HuH-7 (cell line): Measurements from ENCODE around the gene MYH15.

ENCODE experiments used
- DNase-seq: peaks from one replicate; pipeline ENCODE4 v3.0.0; 2011; ENCODE audit warnings: low spot score

Gene MYH15

GRCh38 chr3:108510496-108510895 lies at the start of gene MYH15:
Gene MYH15 (minus strand): TSS chr3:108510596. CDS start chr3:108510530, 66 bp downstream.
- no peak for DNase-seq

- DNase-seq = no peak
Measured at GRCh38 chr3:108555966-108556581, 45.7 kb upstream of the MYH15 start.

GRCh38 chr3:108554913-108555571 lies 44.6 kb upstream of the MYH15 start:
- peak; percentile 11 for DNase-seq

GRCh38 chr3:108554229-108554628 lies 43.8 kb upstream of the MYH15 start:
- no peak for DNase-seq

GRCh38 chr3:108552267-108553159 lies 42.1 kb upstream of the MYH15 start:
- no peak for DNase-seq

- DNase-seq = no peak
Measured at GRCh38 chr3:108548886-108549285, 38.5 kb upstream of the MYH15 start.

GRCh38 chr3:108548304-108548703 lies 37.9 kb upstream of the MYH15 start:
- no peak for DNase-seq

GRCh38 chr3:108546692-108547091 lies 36.3 kb upstream of the MYH15 start:
- no peak for DNase-seq

GRCh38 chr3:108546247-108546646 lies 35.9 kb upstream of the MYH15 start:
- no peak for DNase-seq

GRCh38 chr3:108538083-108538482 lies 27.7 kb upstream of the MYH15 start:
- no peak for DNase-seq

GRCh38 chr3:108528459-108529252 lies 18.3 kb upstream of the MYH15 start:
- no peak for DNase-seq

- no peak for DNase-seq
Measured at GRCh38 chr3:108527817-108528216, 17.4 kb upstream of the MYH15 start.

GRCh38 chr3:108527109-108527508 lies 16.7 kb upstream of the MYH15 start:
- DNase-seq = no peak

- DNase-seq = no peak
Measured at GRCh38 chr3:108525971-108526370, 15.6 kb upstream of the MYH15 start.

- no peak for DNase-seq
Measured at GRCh38 chr3:108525256-108525655, 14.9 kb upstream of the MYH15 start.

- DNase-seq = no peak
Measured at GRCh38 chr3:108524537-108524936, 14.1 kb upstream of the MYH15 start.

GRCh38 chr3:108518895-108519294 lies 8.5 kb upstream of the MYH15 start:
- no peak for DNase-seq

- no peak for DNase-seq
Measured at GRCh38 chr3:108516881-108517280, 6.5 kb upstream of the MYH15 start.

GRCh38 chr3:108513961-108514360 lies 3.6 kb upstream of the MYH15 start:
- DNase-seq = no peak

- no peak for DNase-seq
Measured at GRCh38 chr3:108512671-108513070, 2.3 kb upstream of the MYH15 start.

- no peak for DNase-seq
Measured at GRCh38 chr3:108511490-108511889, 1.1 kb upstream of the MYH15 start.

- no peak for DNase-seq
Measured at GRCh38 chr3:108511055-108511454, 659 bp upstream of the MYH15 start.
